ENCODE measurements around the gene AP3S2. TPM values are rescaled to one million over a fixed set of nuclear protein-coding genes. Genes with fewer than 3 reads are reported as not detected.

The AP3S2 gene
- total and polyA plus RNA-seq, 4 donors: 8.4 to 73.5 (median 25.9) TPM

DNA sequence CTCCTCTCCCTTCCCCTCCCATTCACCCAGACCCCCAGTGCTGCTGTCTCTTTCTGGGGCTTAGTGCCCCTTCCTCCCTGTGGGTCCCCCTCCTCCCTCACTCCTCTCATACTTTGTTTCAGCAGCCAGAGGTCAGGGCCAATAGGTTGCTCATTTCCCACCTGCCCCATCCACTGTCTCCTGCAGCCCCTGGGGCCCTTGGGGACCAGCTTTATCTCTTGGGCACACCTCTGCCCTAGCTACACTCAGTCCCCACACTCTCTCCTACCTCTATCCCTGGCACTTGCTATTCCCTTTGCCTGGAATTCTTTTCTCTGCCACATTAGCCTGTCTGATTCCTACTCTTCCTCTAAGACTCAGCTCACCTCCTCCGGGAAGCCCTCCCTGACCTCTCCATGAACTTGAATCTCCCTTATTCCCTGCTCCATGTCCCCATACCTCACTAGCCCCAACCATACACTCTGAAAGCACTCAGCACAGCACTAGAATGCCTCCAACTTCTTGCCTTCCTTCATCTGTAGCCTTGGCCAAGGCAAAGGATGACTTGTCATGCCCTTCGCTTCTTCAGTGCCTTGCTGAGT is 93.8 kb downstream of the AP3S2 start:
- 94% methylated on average over 2 of the region's 2 CpGs for WGBS
- DNase-seq (ENCODE audit: low spot score): no peak
- Histone ChIP-seq H3K4me1 (ENCODE audit: control insufficient read depth in 4 of 4, insufficient read depth in 4 of 4, low read length in 3 of 4) (peaks cover 9 to 37% (median 23%) of the 10 kb centered on the region in 4 donors), H3K27me3 (ENCODE audit: control insufficient read depth in 4 of 4, insufficient read depth in 4 of 4, low read length in 3 of 4) (no peaks in the 10 kb centered on the region), H3K4me3 (ENCODE audit: low read depth in 1 of 3, low read length in 3 of 3) (no peak overlapping the region), H3K36me3 (ENCODE audit: control insufficient read depth in 4 of 4, insufficient read depth in 3 of 4, low read depth in 1 of 4, low read length in 3 of 4) (peaks cover 26 to 58% (median 45%) of the 10 kb centered on the region in 4 donors), H3K27ac (ENCODE audit: low read depth in 1 of 2, low read length in 2 of 2) (no peak overlapping the region), H3K9me3 (ENCODE audit: control insufficient read depth in 4 of 4, low read length in 3 of 4) (no peaks in the 10 kb centered on the region), H3K9ac (ENCODE audit: low read depth in 1 of 2, low read length in 2 of 2) (no peak overlapping the region)
- TF ChIP-seq NR2F2 (IDR thresholded peaks at IDR 0.05): no peak
- TF ChIP-seq, protein P1, sequence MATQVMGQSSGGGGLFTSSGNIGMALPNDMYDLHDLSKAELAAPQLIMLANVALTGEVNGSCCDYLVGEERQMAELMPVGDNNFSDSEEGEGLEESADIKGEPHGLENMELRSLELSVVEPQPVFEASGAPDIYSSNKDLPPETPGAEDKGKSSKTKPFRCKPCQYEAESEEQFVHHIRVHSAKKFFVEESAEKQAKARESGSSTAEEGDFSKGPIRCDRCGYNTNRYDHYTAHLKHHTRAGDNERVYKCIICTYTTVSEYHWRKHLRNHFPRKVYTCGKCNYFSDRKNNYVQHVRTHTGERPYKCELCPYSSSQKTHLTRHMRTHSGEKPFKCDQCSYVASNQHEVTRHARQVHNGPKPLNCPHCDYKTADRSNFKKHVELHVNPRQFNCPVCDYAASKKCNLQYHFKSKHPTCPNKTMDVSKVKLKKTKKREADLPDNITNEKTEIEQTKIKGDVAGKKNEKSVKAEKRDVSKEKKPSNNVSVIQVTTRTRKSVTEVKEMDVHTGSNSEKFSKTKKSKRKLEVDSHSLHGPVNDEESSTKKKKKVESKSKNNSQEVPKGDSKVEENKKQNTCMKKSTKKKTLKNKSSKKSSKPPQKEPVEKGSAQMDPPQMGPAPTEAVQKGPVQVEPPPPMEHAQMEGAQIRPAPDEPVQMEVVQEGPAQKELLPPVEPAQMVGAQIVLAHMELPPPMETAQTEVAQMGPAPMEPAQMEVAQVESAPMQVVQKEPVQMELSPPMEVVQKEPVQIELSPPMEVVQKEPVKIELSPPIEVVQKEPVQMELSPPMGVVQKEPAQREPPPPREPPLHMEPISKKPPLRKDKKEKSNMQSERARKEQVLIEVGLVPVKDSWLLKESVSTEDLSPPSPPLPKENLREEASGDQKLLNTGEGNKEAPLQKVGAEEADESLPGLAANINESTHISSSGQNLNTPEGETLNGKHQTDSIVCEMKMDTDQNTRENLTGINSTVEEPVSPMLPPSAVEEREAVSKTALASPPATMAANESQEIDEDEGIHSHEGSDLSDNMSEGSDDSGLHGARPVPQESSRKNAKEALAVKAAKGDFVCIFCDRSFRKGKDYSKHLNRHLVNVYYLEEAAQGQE (IDR thresholded peaks at IDR 0.05): no peak
- TF ChIP-seq, protein P2, sequence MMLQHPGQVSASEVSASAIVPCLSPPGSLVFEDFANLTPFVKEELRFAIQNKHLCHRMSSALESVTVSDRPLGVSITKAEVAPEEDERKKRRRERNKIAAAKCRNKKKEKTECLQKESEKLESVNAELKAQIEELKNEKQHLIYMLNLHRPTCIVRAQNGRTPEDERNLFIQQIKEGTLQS (IDR thresholded peaks at IDR 0.05): no peak
- TF ChIP-seq HNF4G (IDR thresholded peaks at IDR 0.05): no peak
- TF ChIP-seq FOXA1 (IDR thresholded peaks at IDR 0.05): no peak
- no peak for TF ChIP-seq RXRA (IDR thresholded peaks at IDR 0.05)
- no peak for TF ChIP-seq YY1 (IDR thresholded peaks at IDR 0.05)

DNA sequence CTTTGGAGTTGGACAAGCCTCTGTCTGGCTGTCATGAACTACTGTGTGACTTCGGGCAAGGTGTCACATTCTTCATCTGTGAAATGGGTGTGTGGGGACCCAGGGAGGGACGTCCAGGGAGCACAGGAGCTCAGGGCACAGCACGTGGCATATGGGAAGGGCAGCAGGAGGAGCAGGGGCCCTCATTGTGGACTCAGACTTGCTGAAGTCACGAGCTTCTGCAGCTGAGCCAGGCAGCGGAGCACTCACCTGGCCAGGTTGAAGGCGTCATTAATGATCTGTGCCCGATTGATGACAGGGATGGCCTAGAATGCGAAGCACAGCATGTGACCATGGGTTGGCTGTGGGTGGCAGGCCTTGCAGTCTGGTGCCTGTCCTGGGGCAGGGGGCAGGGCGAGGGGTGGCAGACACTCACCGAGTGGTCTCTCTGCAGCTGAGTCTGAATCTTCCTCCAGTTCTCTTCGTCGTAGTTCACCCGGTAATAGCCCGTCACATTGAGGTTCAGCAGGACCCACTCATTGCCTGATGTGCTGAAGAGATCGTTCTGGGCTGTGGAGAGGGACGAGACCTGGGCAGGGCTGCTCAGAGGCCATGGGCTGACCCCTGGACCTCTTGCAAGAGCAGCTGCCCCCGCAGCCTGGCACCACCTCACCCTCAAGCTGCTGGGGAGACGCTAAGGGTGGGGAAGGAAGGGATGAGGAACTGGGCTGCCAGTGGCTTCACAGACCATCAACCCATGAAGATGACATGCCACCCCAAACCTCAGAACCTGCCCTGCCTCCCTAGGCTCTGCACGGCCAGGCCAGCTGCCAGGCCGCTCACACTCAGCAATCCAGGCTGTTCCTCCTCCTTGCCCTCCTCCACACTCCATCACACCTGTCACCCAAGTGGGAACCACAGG is 94.5 kb downstream of the AP3S2 start:
- peaks cover 26 to 62% (median 45%) of the 10 kb centered on the region in 4 donors for H3K36me3 ChIP-seq (ENCODE audit: control insufficient read depth in 4 of 4, insufficient read depth in 3 of 4, low read depth in 1 of 4, low read length in 3 of 4)
- peaks cover 9 to 34% (median 19%) of the 10 kb centered on the region in 4 donors for H3K4me1 ChIP-seq (ENCODE audit: control insufficient read depth in 4 of 4, insufficient read depth in 4 of 4, low read length in 3 of 4)
- H3K4me3 ChIP-seq (ENCODE audit: low read depth in 1 of 3, low read length in 3 of 3): no peak overlapping the region
- TF ChIP-seq, protein P1 (IDR thresholded peaks at IDR 0.05): no peak
- no peak for DNase-seq (ENCODE audit: low spot score)
- no peak overlapping the region for H3K27ac ChIP-seq (ENCODE audit: low read depth in 1 of 2, low read length in 2 of 2)
- WGBS: 88% methylated on average over 20 of the region's 20 CpGs
- H3K27me3 ChIP-seq (ENCODE audit: control insufficient read depth in 4 of 4, insufficient read depth in 4 of 4, low read length in 3 of 4): no peaks in the 10 kb centered on the region
- H3K9me3 ChIP-seq (ENCODE audit: control insufficient read depth in 4 of 4, low read length in 3 of 4): no peaks in the 10 kb centered on the region
- no peak overlapping the region for H3K9ac ChIP-seq (ENCODE audit: low read depth in 1 of 2, low read length in 2 of 2)
